CD14-positive monocyte (primary cell): Measurements from ENCODE around the gene ANGPTL4. TPM values are rescaled to one million over a fixed set of nuclear protein-coding genes. Genes with fewer than 3 reads are reported as not detected.

Source experiments
- DNase-seq, 3 donors: peaks; one replicate each; pipeline ENCODE4 v3.0.0-alpha.2; 2011 to 2022
- H2AFZ ChIP-seq: 2 replicates; pipeline ENCODE4 v1.6.0; 2012; ENCODE audit warnings: mild to moderate bottlenecking, low read depth, low read length, inconsistent platforms; ENCODE audit not compliant: insufficient read depth, poor library complexity, severe bottlenecking
- H3K27ac ChIP-seq, 2 donors: 1 replicate in 1 of 2; 2 replicates in 1 of 2; pipeline ENCODE4 v1.5.1; 2012 to 2013; ENCODE audit warnings: low read length in 2 of 2, control low read depth in 1 of 2, inconsistent platforms in 1 of 2, low read depth in 1 of 2, mild to moderate bottlenecking in 1 of 2
- H3K27me3 ChIP-seq, 2 donors: one replicate each; pipeline versions ENCODE4 v1.6.0 to v1.6.1; 2011 to 2013; ENCODE audit warnings: low read length in 2 of 2; ENCODE audit not compliant: control insufficient read depth in 2 of 2, insufficient read depth in 2 of 2
- H3K36me3 ChIP-seq, 2 donors: replicated peaks in 1 of 2; 1 replicate in 1 of 2; 2 replicates in 1 of 2; pipeline versions ENCODE4 v1.5.1 to v1.6.1; 2012 to 2013; ENCODE audit warnings: low read length in 2 of 2, control low read depth in 1 of 2, inconsistent platforms in 1 of 2, mild to moderate bottlenecking in 1 of 2; ENCODE audit not compliant: insufficient read depth in 2 of 2, control insufficient read depth in 1 of 2
- H3K4me1 ChIP-seq, 2 donors: 1 replicate in 1 of 2; 2 replicates in 1 of 2; pipeline versions ENCODE4 v1.5.1 to v1.6.1; 2012 to 2013; ENCODE audit warnings: low read length in 2 of 2, control low read depth in 1 of 2, inconsistent platforms in 1 of 2, mild to moderate bottlenecking in 1 of 2, moderate library complexity in 1 of 2; ENCODE audit not compliant: insufficient read depth in 2 of 2, control insufficient read depth in 1 of 2
- H3K4me2 ChIP-seq: replicated peaks from 2 replicates; pipeline ENCODE3; 2012; ENCODE audit warnings: low read length, moderate library complexity, mild to moderate bottlenecking; ENCODE audit not compliant: poor library complexity, severe bottlenecking; ENCODE audit errors: extremely low read depth
- H3K4me3 ChIP-seq, 3 experiments: fragments of 200-600 bp in 1 of 3; sonication (generic) in 1 of 3; replicated peaks in 1 of 3; 1 replicate in 2 of 3; 2 replicates in 1 of 3; pipeline ENCODE4 v1.5.1; 2011 to 2013; ENCODE audit warnings: low read length in 3 of 3, mild to moderate bottlenecking in 3 of 3, control low read depth in 2 of 3, low read depth in 2 of 3, inconsistent platforms in 1 of 3, moderate library complexity in 1 of 3
- H3K79me2 ChIP-seq: 2 replicates; pipeline ENCODE4 v1.6.0; 2012; ENCODE audit warnings: mild to moderate bottlenecking, control low read depth, inconsistent platforms, low read length, moderate library complexity; ENCODE audit not compliant: insufficient read depth
- H3K9ac ChIP-seq: 2 replicates; pipeline ENCODE4 v1.6.0; 2017; ENCODE audit warnings: low read length, mild to moderate bottlenecking; ENCODE audit not compliant: insufficient read depth, poor library complexity, severe bottlenecking
- H3K9me3 ChIP-seq, 2 donors: replicated peaks in 1 of 2; 1 replicate in 1 of 2; 2 replicates in 1 of 2; pipeline versions ENCODE4 v1.5.1 to v1.6.1; 2012 to 2013; ENCODE audit warnings: low read length in 2 of 2, control low read depth in 1 of 2; ENCODE audit not compliant: control insufficient read depth in 1 of 2, insufficient read depth in 1 of 2
- H4K20me1 ChIP-seq: 2 replicates; pipeline ENCODE4 v1.6.0; 2012; ENCODE audit warnings: mild to moderate bottlenecking, low read length, control low read depth, moderate library complexity; ENCODE audit not compliant: insufficient read depth
- H3K27ac Mint-ChIP-seq, 7 donors: one replicate each; pipeline ENCODE4 v1.8.0; 2020; ENCODE audit warnings: mild to moderate bottlenecking in 7 of 7, mixed read lengths in 7 of 7, moderate library complexity in 6 of 7, inconsistent platforms in 2 of 7
- H3K27me3 Mint-ChIP-seq, 3 donors: one replicate each; pipeline ENCODE4 v1.8.0; 2021 to 2022; ENCODE audit warnings: low read depth in 3 of 3, mild to moderate bottlenecking in 3 of 3, mixed read lengths in 3 of 3, moderate library complexity in 3 of 3, inconsistent platforms in 1 of 3
- H3K36me3 Mint-ChIP-seq, 2 donors: one replicate each; pipeline ENCODE4 v1.8.0; 2020; ENCODE audit warnings: mixed read lengths in 2 of 2, inconsistent platforms in 1 of 2, mild to moderate bottlenecking in 1 of 2
- H3K4me1 Mint-ChIP-seq: one replicate; pipeline ENCODE4 v1.8.0; 2020; ENCODE audit warnings: mild to moderate bottlenecking, mixed read lengths
- H3K4me3 Mint-ChIP-seq, 2 donors: one replicate each; pipeline ENCODE4 v1.8.0; 2020; ENCODE audit warnings: mild to moderate bottlenecking in 2 of 2, mixed read lengths in 2 of 2, moderate library complexity in 1 of 2
- H3K9me3 Mint-ChIP-seq, 7 donors: one replicate each; pipeline ENCODE4 v1.8.0; 2020 to 2022; ENCODE audit warnings: mixed read lengths in 7 of 7, mild to moderate bottlenecking in 6 of 7, moderate library complexity in 6 of 7, inconsistent platforms in 2 of 7
- whole genome bisulfite sequencing: methylation state at CpG from one replicate; pipeline ENCODE4 v1.1.5; 2013; ENCODE audit warnings: missing lambda C conversion rate; ENCODE audit not compliant: insufficient coverage; 5-methylcytosine and 5-hydroxymethylcytosine counted together
- intact Hi-C, 2 donors: fragments of 100-400 bp; cut with micrococcal nuclease; formaldehyde crosslinking; loops; one replicate each; pipeline versions ENCODE4 v1.15.0 to v1.15.1; 2023
- polyA plus RNA-seq, 3 donors: library from polyadenylated mRNA; depleted of rRNA in 1 of 3; unstranded in 2 of 3; stranded (reverse) in 1 of 3; fragments of 300-500 nt in 2 of 3; fragments of >200 nt in 1 of 3; fragmentation: Illumina TruSeq in 2 of 3; gene quantifications; 1 replicate in 2 of 3; 2 replicates in 1 of 3; pipeline ENCODE4 v1.2.3, GENCODE V29; 2012 to 2021
- TF ChIP-seq, protein P1 (sequence below): fragments of 200-600 bp; IDR thresholded peaks from one replicate; pipeline ENCODE4 v1.8.0; 2022; ENCODE audit warnings: antibody characterized with exemption, mild to moderate bottlenecking

ANGPTL4 gene
- polyA plus RNA-seq, 3 donors, result not detected

DNA sequence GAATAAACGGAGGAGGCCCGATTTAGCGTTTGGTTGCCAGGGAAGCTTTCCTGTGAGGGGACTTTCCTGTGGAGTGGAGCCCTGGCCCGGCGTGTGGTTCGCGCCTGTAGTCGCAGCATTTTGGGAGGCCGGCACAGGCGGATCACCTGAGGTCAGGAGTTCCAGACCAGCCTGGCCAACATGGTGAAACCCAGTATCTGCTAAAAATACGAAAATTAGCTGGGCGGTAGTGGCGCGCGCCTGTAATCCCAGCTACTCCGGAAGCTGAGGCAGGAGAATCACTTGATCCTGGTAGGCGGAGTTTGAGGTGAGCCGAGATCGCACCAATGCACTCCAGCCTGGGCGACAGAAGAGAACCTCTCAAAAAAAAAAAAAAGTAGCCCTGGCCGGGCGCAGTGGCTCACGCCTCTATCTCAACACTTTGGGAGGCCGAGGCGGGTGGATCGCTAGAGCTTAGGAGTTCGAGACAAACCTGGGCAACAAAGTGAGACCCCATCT, 27.8 kb upstream of the ANGPTL4 start:
- H3K4me3 ChIP-seq, result no peak overlapping the region
- peaks cover 72 to 85% (median 80%) of the 10 kb centered on the region in 3 donors for H3K27me3 Mint-ChIP-seq
- no peaks in the 10 kb centered on the region for H3K79me2 ChIP-seq
- intact Hi-C loops, result no loop called here
- H3K9ac ChIP-seq, result no peak overlapping the region
- no peaks in the 10 kb centered on the region for H3K36me3 ChIP-seq
- peaks cover 32 to 58% of the 10 kb centered on the region in 2 donors for H3K27me3 ChIP-seq
- H3K27ac Mint-ChIP-seq, result no peak overlapping the region
- peaks cover 0 to 9% of the 10 kb centered on the region in 2 donors for H3K9me3 ChIP-seq
- DNase-seq, result no peak
- peaks cover 6% of the 10 kb centered on the region for H3K4me1 Mint-ChIP-seq
- WGBS, result 38% methylated on average over 18 of the region's 27 CpGs
- peak overlapping the region; percentile 21 for H2AFZ ChIP-seq
- TF ChIP-seq, protein P1, sequence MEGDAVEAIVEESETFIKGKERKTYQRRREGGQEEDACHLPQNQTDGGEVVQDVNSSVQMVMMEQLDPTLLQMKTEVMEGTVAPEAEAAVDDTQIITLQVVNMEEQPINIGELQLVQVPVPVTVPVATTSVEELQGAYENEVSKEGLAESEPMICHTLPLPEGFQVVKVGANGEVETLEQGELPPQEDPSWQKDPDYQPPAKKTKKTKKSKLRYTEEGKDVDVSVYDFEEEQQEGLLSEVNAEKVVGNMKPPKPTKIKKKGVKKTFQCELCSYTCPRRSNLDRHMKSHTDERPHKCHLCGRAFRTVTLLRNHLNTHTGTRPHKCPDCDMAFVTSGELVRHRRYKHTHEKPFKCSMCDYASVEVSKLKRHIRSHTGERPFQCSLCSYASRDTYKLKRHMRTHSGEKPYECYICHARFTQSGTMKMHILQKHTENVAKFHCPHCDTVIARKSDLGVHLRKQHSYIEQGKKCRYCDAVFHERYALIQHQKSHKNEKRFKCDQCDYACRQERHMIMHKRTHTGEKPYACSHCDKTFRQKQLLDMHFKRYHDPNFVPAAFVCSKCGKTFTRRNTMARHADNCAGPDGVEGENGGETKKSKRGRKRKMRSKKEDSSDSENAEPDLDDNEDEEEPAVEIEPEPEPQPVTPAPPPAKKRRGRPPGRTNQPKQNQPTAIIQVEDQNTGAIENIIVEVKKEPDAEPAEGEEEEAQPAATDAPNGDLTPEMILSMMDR, result no peak
- H3K27ac ChIP-seq, result no peak overlapping the region
- H3K9me3 Mint-ChIP-seq, result peaks cover 0 to 10% (median 2%) of the 10 kb centered on the region in 7 donors
- H3K4me2 ChIP-seq, result no peak overlapping the region
- H4K20me1 ChIP-seq, result no peaks in the 10 kb centered on the region
- H3K36me3 Mint-ChIP-seq, result no peaks in the 10 kb centered on the region
- H3K4me3 Mint-ChIP-seq, result peak overlapping the region in 1 of 2 donors; percentile 67
- H3K4me1 ChIP-seq, result peaks cover 0 to 12% of the 10 kb centered on the region in 2 donors

DNA sequence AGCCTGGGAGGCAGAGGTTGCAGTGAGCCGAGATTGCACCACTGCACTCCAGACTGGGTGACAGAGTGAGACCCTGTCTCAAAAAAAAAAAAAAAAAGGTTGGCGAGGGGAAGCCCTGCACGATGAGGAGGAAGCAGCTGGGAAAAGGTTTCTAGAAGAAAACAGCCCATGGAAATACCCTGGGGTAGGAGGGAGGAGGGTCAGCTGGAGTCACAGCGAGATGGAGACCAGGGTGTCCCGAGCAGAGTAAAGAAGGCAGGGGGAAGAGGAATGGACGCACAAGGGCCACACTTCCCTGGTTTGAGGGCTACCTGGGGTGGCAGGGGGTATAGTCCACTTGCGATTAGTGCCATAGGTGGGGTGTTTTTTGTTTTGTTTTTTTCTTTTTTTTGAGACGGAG, 27.3 kb upstream of the ANGPTL4 start:
- H3K27ac Mint-ChIP-seq, result peak overlapping the region in 1 of 7 donors; percentile 14
- H3K4me3 Mint-ChIP-seq, result peak overlapping the region in 1 of 2 donors; percentile 67
- 7% methylated on average over 3 of the region's 8 CpGs for WGBS
- H3K4me1 Mint-ChIP-seq, result peaks cover 6% of the 10 kb centered on the region
- Histone ChIP-seq H4K20me1 (no peaks in the 10 kb centered on the region), H2AFZ (no peak overlapping the region), H3K4me1 (peaks cover 0 to 12% of the 10 kb centered on the region in 2 donors), H3K36me3 (no peaks in the 10 kb centered on the region), H3K9ac (no peak overlapping the region), H3K79me2 (no peaks in the 10 kb centered on the region), H3K4me3 (no peak overlapping the region), H3K9me3 (peaks cover 0 to 9% of the 10 kb centered on the region in 2 donors), H3K4me2 (no peak overlapping the region), H3K27me3 (peaks cover 33 to 60% of the 10 kb centered on the region in 2 donors), H3K27ac (no peak overlapping the region)
- peaks cover 0 to 10% (median 2%) of the 10 kb centered on the region in 7 donors for H3K9me3 Mint-ChIP-seq
- TF ChIP-seq, protein P1, result no peak
- no peaks in the 10 kb centered on the region for H3K36me3 Mint-ChIP-seq
- peaks cover 76 to 85% (median 84%) of the 10 kb centered on the region in 3 donors for H3K27me3 Mint-ChIP-seq
- intact Hi-C loops, result no loop called here
- no peak for DNase-seq
